Activated CD4-positive, alpha-beta T cell treated with anti-CD3 and anti-CD28 coated beads for 36 hours (primary cell): Measurements from ENCODE around the gene FAM156A. TPM values are rescaled to one million over a fixed set of nuclear protein-coding genes. Genes with fewer than 3 reads are reported as not detected.
"Not testable (repeated sequence)": the region's sequence is repeated elsewhere in the genome, so short reads cannot be mapped to it uniquely, and the experiment has no call there.

ENCODE experiments used
- ATAC-seq: fragments of 200-7000 bp; cut with Tn5 transposase; one replicate; pipeline ENCODE4 v1.10.0; 2021; ENCODE audit warnings: mild to moderate bottlenecking, moderate library complexity
- CTCF ChIA-PET: fragments of 350-600 bp; sonication (Branson Sonifier 250); formaldehyde crosslinking; loops from one replicate; lab custom pipeline; 2021; ENCODE audit warnings: antibody characterized with exemption; lab: Charles Lee
- POLR2A ChIA-PET: fragments of 350-600 bp; sonication (Branson Sonifier 250); formaldehyde crosslinking; loops from one replicate; lab custom pipeline; 2021; ENCODE audit warnings: antibody characterized with exemption, inconsistent platforms; lab: Charles Lee
- DNase-seq: peaks from one replicate; pipeline ENCODE4 v3.0.0-alpha.2; 2020
- H3K27ac Mint-ChIP-seq: one replicate; pipeline ENCODE4 v1.8.0; 2021; ENCODE audit warnings: mixed read lengths
- H3K27me3 Mint-ChIP-seq: one replicate; pipeline ENCODE4 v1.8.0; 2021; ENCODE audit warnings: mixed read lengths
- H3K36me3 Mint-ChIP-seq: one replicate; pipeline ENCODE4 v1.8.0; 2021; ENCODE audit warnings: low read depth, mixed read lengths
- H3K4me1 Mint-ChIP-seq: one replicate; pipeline ENCODE4 v1.8.0; 2021; ENCODE audit warnings: mixed read lengths
- H3K4me3 Mint-ChIP-seq: one replicate; pipeline ENCODE4 v1.8.0; 2021; ENCODE audit warnings: mild to moderate bottlenecking, moderate library complexity, mixed read lengths
- H3K9me3 Mint-ChIP-seq: one replicate; pipeline ENCODE4 v1.8.0; 2021; ENCODE audit warnings: low read depth, mixed read lengths
- intact Hi-C, 2 experiments: fragments of 100-400 bp; cut with DNase I in 1 of 2; cut with micrococcal nuclease in 1 of 2; formaldehyde crosslinking; loops; one replicate each; pipeline versions ENCODE4 v1.14.2 to v1.15.1; 2022 to 2024; cut with DNase I, micrococcal nuclease
- total RNA-seq, 2 experiments: library from RNA; stranded (reverse); gene quantifications; one replicate each; pipeline ENCODE4 v1.2.3, GENCODE V29; 2021

The FAM156A gene
- total RNA-seq, result 10 to 100 TPM; 18.3 to 25.8 TPM

GRCh38 chrX:52958113-52958959, at the start of gene FAM156A:
TSS of gene FAM156A (minus strand) at chrX:52958518. CDS start at chrX:52948588, 9,930 bp downstream.
- peak; percentile 84 for ATAC-seq
- DNase-seq, CTCF ChIA-PET, H3K36me3 Mint-ChIP-seq, H3K27ac Mint-ChIP-seq, H3K4me1 Mint-ChIP-seq, H3K9me3 Mint-ChIP-seq, H3K27me3 Mint-ChIP-seq, intact Hi-C loops, POLR2A ChIA-PET, H3K4me3 Mint-ChIP-seq: not testable (repeated sequence)

GRCh38 chrX:53005327-53005726, 47.0 kb upstream of the FAM156A start:
- no peaks in the 10 kb centered on the region for H3K9me3 Mint-ChIP-seq
- ChIA-PET POLR2A (no interaction called here), CTCF (interaction anchor here (1.4 kb wide), 1 partner anchor 10 kb away, joined by 3 read pairs; no protein-coding TSS in a partner anchor)
- H3K36me3 Mint-ChIP-seq, result no peaks in the 10 kb centered on the region
- H3K27me3 Mint-ChIP-seq, result peaks cover 2% of the 10 kb centered on the region
- ATAC-seq (no peak), DNase-seq (no peak)
- H3K27ac Mint-ChIP-seq, result no peak overlapping the region
- no peak overlapping the region for H3K4me3 Mint-ChIP-seq
- peaks cover 12% of the 10 kb centered on the region for H3K4me1 Mint-ChIP-seq
- intact Hi-C loops, result no loop called here

- H3K27ac Mint-ChIP-seq, result no peak overlapping the region
- H3K27me3 Mint-ChIP-seq, result peaks cover 2% of the 10 kb centered on the region
- no peak for DNase-seq
- POLR2A ChIA-PET, result no interaction called here
- H3K36me3 Mint-ChIP-seq, result no peaks in the 10 kb centered on the region
- no peak overlapping the region for H3K4me3 Mint-ChIP-seq
- CTCF ChIA-PET, result interaction anchor here (1.4 kb wide), 1 partner anchor 9 kb away, joined by 3 read pairs; no protein-coding TSS in a partner anchor
- peak; percentile 23 for ATAC-seq
- peaks cover 12% of the 10 kb centered on the region for H3K4me1 Mint-ChIP-seq
- H3K9me3 Mint-ChIP-seq, result no peaks in the 10 kb centered on the region
- intact Hi-C loops, result no loop called here
Observed at GRCh38 chrX:53004811-53005210, 46.5 kb upstream of the FAM156A start.

GRCh38 chrX:53004038-53004437, 45.7 kb upstream of the FAM156A start:
- CTCF ChIA-PET, result interaction anchor here (1.4 kb wide), 1 partner anchor 9 kb away, joined by 3 read pairs; no protein-coding TSS in a partner anchor
- ATAC-seq, result no peak
- H3K9me3 Mint-ChIP-seq, result no peaks in the 10 kb centered on the region
- H3K27me3 Mint-ChIP-seq, result peaks cover 2% of the 10 kb centered on the region
- H3K4me1 Mint-ChIP-seq, result peaks cover 12% of the 10 kb centered on the region
- POLR2A ChIA-PET, result no interaction called here
- intact Hi-C loops, result no loop called here
- H3K27ac Mint-ChIP-seq, result no peak overlapping the region
- H3K4me3 Mint-ChIP-seq, result no peak overlapping the region
- H3K36me3 Mint-ChIP-seq, result no peaks in the 10 kb centered on the region
- no peak for DNase-seq

GRCh38 chrX:53003111-53003510, 44.8 kb upstream of the FAM156A start:
- ATAC-seq, result no peak
- intact Hi-C loops, result no loop called here
- no peak overlapping the region for H3K4me3 Mint-ChIP-seq
- ChIA-PET CTCF (no interaction called here), POLR2A (no interaction called here)
- peaks cover 2% of the 10 kb centered on the region for H3K27me3 Mint-ChIP-seq
- no peaks in the 10 kb centered on the region for H3K9me3 Mint-ChIP-seq
- H3K27ac Mint-ChIP-seq, result no peak overlapping the region
- peaks cover 12% of the 10 kb centered on the region for H3K4me1 Mint-ChIP-seq
- H3K36me3 Mint-ChIP-seq, result no peaks in the 10 kb centered on the region
- no peak for DNase-seq

- H3K4me3 Mint-ChIP-seq, result no peak overlapping the region
- intact Hi-C loops, result no loop called here
- H3K4me1 Mint-ChIP-seq, result peaks cover 13% of the 10 kb centered on the region
- ChIA-PET CTCF (no interaction called here), POLR2A (no interaction called here)
- peaks cover 2% of the 10 kb centered on the region for H3K27me3 Mint-ChIP-seq
- no peak for ATAC-seq
- no peak for DNase-seq
- H3K9me3 Mint-ChIP-seq, result no peaks in the 10 kb centered on the region
- no peak overlapping the region for H3K27ac Mint-ChIP-seq
- no peaks in the 10 kb centered on the region for H3K36me3 Mint-ChIP-seq
Observed at GRCh38 chrX:53001958-53002357, 43.6 kb upstream of the FAM156A start.

GRCh38 chrX:53000447-53001135, 42.3 kb upstream of the FAM156A start:
- intact Hi-C loops, result no loop called here
- ATAC-seq (peak; percentile 48), DNase-seq (no peak)
- Mint-ChIP-seq H3K9me3 (no peaks in the 10 kb centered on the region), H3K27ac (peak overlapping the region; percentile 65), H3K36me3 (no peaks in the 10 kb centered on the region), H3K4me3 (peak overlapping the region; percentile 19), H3K27me3 (peaks cover 2% of the 10 kb centered on the region), H3K4me1 (peaks cover 23% of the 10 kb centered on the region)
- ChIA-PET POLR2A (no interaction called here), CTCF (no interaction called here)

- no peak for ATAC-seq
- Mint-ChIP-seq H3K27ac (peak overlapping the region; percentile 99), H3K27me3 (no peaks in the 10 kb centered on the region), H3K36me3 (no peaks in the 10 kb centered on the region), H3K4me3 (peak overlapping the region; percentile 87), H3K9me3 (no peaks in the 10 kb centered on the region), H3K4me1 (peaks cover 26% of the 10 kb centered on the region)
- POLR2A ChIA-PET, result no interaction called here
- DNase-seq, result no peak
- intact Hi-C loops, result loop anchor here (1.0 to 5.0 kb wide), 8 partner anchors 86 to 1104 kb away; partner anchors contain the start of genes KANTR (in 1 of the 2), KDM5C (in 1 of the 2), MAGED1 (in 1 of the 2) and PHF8 (in 1 of the 2)
- CTCF ChIA-PET, result interaction anchor here (0.6 to 2.0 kb wide), 6 partner anchors 9 to 1535 kb away, joined by 3 to 7 read pairs (median 4); partner anchors contain the start of gene KDM5C
Observed at GRCh38 chrX:52995987-52996331, 37.6 kb upstream of the FAM156A start.

- ATAC-seq (peak; percentile 97), DNase-seq (peak; percentile 94)
- peaks cover 27% of the 10 kb centered on the region for H3K4me1 Mint-ChIP-seq
- no peaks in the 10 kb centered on the region for H3K27me3 Mint-ChIP-seq
- H3K4me3 Mint-ChIP-seq, result peak overlapping the region; percentile 87
- intact Hi-C loops, result loop anchor here (1.0 to 5.0 kb wide), 8 partner anchors 87 to 1103 kb away; partner anchors contain the start of genes KANTR (in 1 of the 2), KDM5C (in 1 of the 2), MAGED1 (in 1 of the 2) and PHF8 (in 1 of the 2)
- peak overlapping the region; percentile 99 for H3K27ac Mint-ChIP-seq
- no peaks in the 10 kb centered on the region for H3K36me3 Mint-ChIP-seq
- ChIA-PET CTCF (interaction anchor here (0.6 to 2.0 kb wide), 6 partner anchors 8 to 1535 kb away, joined by 3 to 7 read pairs (median 4); partner anchors contain the start of gene KDM5C), POLR2A (interaction anchor here (1.0 kb wide), 1 partner anchor 87 kb away, joined by 4 read pairs; the partner anchor contains the start of gene TSPYL2)
- H3K9me3 Mint-ChIP-seq, result no peaks in the 10 kb centered on the region
Observed at GRCh38 chrX:52995135-52995986, 37.0 kb upstream of the FAM156A start.

- peaks cover 35% of the 10 kb centered on the region for H3K4me1 Mint-ChIP-seq
- H3K4me3 Mint-ChIP-seq, result no peak overlapping the region
- intact Hi-C loops, result no loop called here
- H3K9me3 Mint-ChIP-seq, result no peaks in the 10 kb centered on the region
- CTCF ChIA-PET, result no interaction called here
- no peak for DNase-seq
- ATAC-seq, result no peak
- POLR2A ChIA-PET, result no interaction called here
- H3K27ac Mint-ChIP-seq, result peak overlapping the region; percentile 38
- H3K27me3 Mint-ChIP-seq, result no peaks in the 10 kb centered on the region
- H3K36me3 Mint-ChIP-seq, result no peaks in the 10 kb centered on the region
Observed at GRCh38 chrX:52990848-52991247, 32.5 kb upstream of the FAM156A start.
